Type B pancreatic cell (in vitro differentiated cells): ENCODE data around the gene SPDYA. TPM values are rescaled to one million over a fixed set of nuclear protein-coding genes. Genes with fewer than 3 reads are reported as not detected.

Experiments used
- DNase-seq: peaks from one replicate; pipeline ENCODE4 v3.0.0; 2021; ENCODE audit warnings: mixed read lengths; ENCODE audit not compliant: unreplicated experiment; ENCODE audit errors: extremely low spot score
- H3K27ac Mint-ChIP-seq: 2 replicates; pipeline ENCODE4 v1.8.0; 2021; ENCODE audit warnings: mild to moderate bottlenecking, mixed read lengths
- H3K27me3 Mint-ChIP-seq: 2 replicates; pipeline ENCODE4 v1.8.0; 2021; ENCODE audit warnings: mixed read lengths
- H3K36me3 Mint-ChIP-seq: 2 replicates; pipeline ENCODE4 v1.8.0; 2021; ENCODE audit warnings: mixed read lengths
- H3K4me1 Mint-ChIP-seq: one replicate; pipeline ENCODE4 v1.8.0; 2021; ENCODE audit warnings: mixed read lengths; ENCODE audit not compliant: unreplicated experiment
- H3K4me3 Mint-ChIP-seq: 2 replicates; pipeline ENCODE4 v1.8.0; 2021; ENCODE audit warnings: mild to moderate bottlenecking, mixed read lengths
- H3K9me3 Mint-ChIP-seq: 2 replicates; pipeline ENCODE4 v1.8.0; 2021; ENCODE audit warnings: mixed read lengths
- long read RNA-seq: library from polyadenylated mRNA; unstranded; transcript quantifications from one replicate; pipeline ENCODE4 v2.0.0, GENCODE V29; 2020
- total RNA-seq: library from RNA; stranded (reverse); gene quantifications from 2 replicates; pipeline ENCODE4 v1.2.1, GENCODE V29; 2021; ENCODE audit warnings: low replicate concordance
- TF ChIP-seq, protein P1 (sequence below): fragments of 200-600 bp; sonication (generic); conservative IDR thresholded peaks from 2 replicates; pipeline ENCODE4 v1.5.0; 2021; ENCODE audit warnings: antibody characterized with exemption, mild to moderate bottlenecking

Gene SPDYA
- 1.3 and 1.7 TPM in 2 replicates for total RNA-seq
- long read RNA-seq, partial matches to known transcripts = 0 of 27 reads
- long read RNA-seq, other reads (novel, unspliced or antisense) = 27 of 27 reads

DNA sequence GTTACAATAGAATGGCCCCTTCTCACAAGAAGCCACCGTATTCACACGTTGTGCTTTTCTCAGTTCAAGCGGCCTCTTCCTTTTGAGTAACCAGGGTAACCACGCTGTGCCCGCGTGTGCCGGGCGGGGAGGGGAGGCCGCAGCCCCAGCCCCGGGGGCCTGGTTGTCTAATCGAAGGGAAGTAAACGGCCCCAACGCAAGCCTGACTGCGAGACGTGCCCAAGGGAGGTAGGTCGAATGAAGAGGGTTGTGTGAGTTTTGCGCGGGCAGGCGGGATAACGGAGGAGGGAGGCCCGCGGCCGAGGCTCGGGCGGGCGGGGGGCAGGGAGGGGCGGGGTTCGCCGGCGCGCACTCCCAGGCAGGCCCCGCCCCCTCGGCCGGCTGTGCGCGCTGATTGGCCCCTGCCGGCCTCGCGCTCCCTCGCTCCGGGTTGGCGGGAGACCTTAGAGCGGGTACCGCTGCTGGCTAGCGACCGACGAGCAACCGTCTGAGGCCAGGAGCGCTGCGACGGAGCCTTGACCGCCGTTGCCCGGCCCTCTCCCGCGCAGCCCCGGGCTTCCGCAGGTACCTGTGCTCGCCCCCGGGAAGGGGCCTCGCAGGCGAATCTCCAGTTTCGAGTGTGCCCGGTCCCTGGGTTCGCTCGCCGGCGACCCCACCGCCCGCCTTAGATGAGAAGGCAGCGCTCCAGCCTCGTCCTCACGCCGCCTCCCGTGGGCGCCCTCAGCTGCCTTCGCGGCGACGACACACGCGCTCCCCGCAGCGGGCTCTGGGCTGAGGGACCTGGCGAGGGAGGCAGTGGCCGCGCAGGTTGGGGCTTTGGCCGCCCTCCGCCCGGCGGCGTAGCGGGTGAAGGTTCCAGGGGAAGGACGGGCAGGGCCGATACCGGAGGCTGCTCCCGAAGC is at the start of gene SPDYA:
Gene SPDYA, plus strand, starts transcription at position 451 of the 902 bp plus-strand sequence. CDS start 5,181 bp downstream, outside the sequence.
- peak within 1 kb of the TSS; percentile 80 for H3K4me3 Mint-ChIP-seq
- TF ChIP-seq, protein P1, sequence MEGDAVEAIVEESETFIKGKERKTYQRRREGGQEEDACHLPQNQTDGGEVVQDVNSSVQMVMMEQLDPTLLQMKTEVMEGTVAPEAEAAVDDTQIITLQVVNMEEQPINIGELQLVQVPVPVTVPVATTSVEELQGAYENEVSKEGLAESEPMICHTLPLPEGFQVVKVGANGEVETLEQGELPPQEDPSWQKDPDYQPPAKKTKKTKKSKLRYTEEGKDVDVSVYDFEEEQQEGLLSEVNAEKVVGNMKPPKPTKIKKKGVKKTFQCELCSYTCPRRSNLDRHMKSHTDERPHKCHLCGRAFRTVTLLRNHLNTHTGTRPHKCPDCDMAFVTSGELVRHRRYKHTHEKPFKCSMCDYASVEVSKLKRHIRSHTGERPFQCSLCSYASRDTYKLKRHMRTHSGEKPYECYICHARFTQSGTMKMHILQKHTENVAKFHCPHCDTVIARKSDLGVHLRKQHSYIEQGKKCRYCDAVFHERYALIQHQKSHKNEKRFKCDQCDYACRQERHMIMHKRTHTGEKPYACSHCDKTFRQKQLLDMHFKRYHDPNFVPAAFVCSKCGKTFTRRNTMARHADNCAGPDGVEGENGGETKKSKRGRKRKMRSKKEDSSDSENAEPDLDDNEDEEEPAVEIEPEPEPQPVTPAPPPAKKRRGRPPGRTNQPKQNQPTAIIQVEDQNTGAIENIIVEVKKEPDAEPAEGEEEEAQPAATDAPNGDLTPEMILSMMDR = no peak
- H3K27me3 Mint-ChIP-seq = peaks cover 3% of the 10 kb centered on the region
- peak within 1 kb of the TSS; percentile 53 for H3K27ac Mint-ChIP-seq
- no peaks in the 10 kb centered on the region for H3K9me3 Mint-ChIP-seq
- no peaks in the 10 kb centered on the region for H3K4me1 Mint-ChIP-seq
- DNase-seq = peak; percentile 86
- H3K36me3 Mint-ChIP-seq = peaks cover 16% of the 10 kb centered on the region

GRCh38 chr2:28761420-28761819 is 49.2 kb upstream of the SPDYA start:
- Mint-ChIP-seq H3K4me1 (peaks cover 48% of the 10 kb centered on the region), H3K27me3 (no peaks in the 10 kb centered on the region), H3K9me3 (no peaks in the 10 kb centered on the region), H3K36me3 (peaks cover 16% of the 10 kb centered on the region), H3K27ac (no peak overlapping the region), H3K4me3 (no peak overlapping the region)
- no peak for DNase-seq
- TF ChIP-seq, protein P1 = no peak

DNA sequence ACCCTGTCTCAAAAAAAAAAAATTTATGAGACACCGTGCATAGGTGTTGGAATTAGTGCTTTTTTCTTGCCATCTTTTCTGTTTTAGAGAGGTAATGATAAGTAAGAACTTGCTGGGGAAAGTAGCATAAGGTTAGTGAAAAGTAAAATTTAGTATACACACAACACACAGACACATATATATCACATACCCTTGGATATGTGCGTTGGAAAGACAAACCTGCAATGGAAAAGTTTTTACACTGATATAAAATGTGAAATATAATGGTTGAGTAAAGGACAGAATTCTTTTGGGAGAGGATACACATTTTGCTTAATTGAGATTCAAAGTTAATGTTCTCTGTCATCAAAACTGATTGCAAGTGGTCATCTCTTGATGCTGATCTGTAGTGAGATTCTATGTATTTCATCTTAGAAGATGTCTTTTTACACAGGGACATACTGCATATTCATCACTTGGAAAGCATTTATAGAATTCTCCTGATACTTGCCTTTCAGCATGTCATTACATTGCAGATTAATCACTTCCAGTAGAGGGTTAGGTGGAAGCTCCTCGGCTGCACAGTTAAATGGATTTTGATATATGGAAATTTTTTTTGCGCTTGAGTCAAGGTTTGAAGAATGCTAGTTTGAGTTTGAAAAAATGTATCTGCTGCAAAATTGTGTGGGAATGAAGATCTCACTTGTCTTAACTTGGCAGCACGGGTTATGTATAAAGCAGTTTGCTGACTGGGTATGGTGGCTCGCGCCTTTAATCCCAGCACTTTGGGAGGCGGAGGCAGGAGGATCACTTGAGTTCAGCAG is 45.5 kb upstream of the SPDYA start:
- H3K27ac Mint-ChIP-seq = peak overlapping the region; percentile 82

DNA sequence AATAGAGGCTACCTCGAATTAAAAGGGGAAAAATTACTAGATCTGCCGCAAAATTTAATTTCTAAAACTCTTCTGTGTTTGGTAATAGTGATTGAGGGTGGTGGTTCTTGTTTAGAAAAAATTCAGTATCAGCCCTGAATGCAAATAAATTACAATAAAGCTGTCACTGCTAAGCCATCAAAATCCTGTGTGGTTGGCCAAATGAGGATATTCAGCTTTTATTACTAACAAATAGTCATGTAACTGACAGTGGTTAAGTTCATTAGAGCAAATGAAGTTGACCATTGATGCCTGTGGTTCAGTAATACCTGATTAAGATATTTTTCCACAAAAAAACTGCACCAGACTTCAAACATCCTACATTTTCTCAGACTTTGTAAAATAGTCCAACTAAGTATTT is 44.6 kb upstream of the SPDYA start:
- Mint-ChIP-seq H3K4me1 (peaks cover 36% of the 10 kb centered on the region), H3K4me3 (no peak overlapping the region), H3K9me3 (peaks cover 6% of the 10 kb centered on the region), H3K36me3 (peaks cover 26% of the 10 kb centered on the region), H3K27ac (no peak overlapping the region), H3K27me3 (no peaks in the 10 kb centered on the region)
- DNase-seq = no peak
- TF ChIP-seq, protein P1 = no peak

More for the DNA sequence above, 45.5 kb upstream of the SPDYA start:
- no peak for DNase-seq
- H3K4me3 Mint-ChIP-seq = peak overlapping the region; percentile 60
- peaks cover 26% of the 10 kb centered on the region for H3K36me3 Mint-ChIP-seq
- TF ChIP-seq, protein P1 = no peak
- H3K9me3 Mint-ChIP-seq = peaks cover 6% of the 10 kb centered on the region
- H3K4me1 Mint-ChIP-seq = peaks cover 36% of the 10 kb centered on the region
- no peaks in the 10 kb centered on the region for H3K27me3 Mint-ChIP-seq

DNA sequence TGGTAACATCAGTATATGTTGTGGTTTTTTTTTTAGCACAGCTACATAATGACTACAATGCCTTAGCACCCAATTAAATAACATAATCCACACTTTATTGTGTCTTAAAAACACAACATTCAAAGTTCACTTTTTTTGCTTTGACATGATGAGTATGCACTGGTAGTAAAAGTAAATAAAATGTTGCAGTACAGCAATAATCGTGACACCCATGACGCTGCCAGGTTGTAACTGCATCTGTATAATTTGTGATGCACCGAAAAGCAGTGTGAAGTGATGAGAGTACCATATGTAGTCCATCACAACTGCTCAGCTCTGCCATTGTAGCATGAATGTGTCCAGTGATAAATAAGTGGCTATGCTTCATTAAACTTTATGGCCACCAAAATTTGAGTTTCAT is 43.3 kb upstream of the SPDYA start:
- TF ChIP-seq, protein P1 = no peak

More for the DNA sequence above, 43.3 kb upstream of the SPDYA start:
- H3K27me3 Mint-ChIP-seq = no peaks in the 10 kb centered on the region
- peaks cover 32% of the 10 kb centered on the region for H3K4me1 Mint-ChIP-seq
- no peak overlapping the region for H3K4me3 Mint-ChIP-seq
- DNase-seq = no peak
- no peak overlapping the region for H3K27ac Mint-ChIP-seq
- peaks cover 22% of the 10 kb centered on the region for H3K36me3 Mint-ChIP-seq
- H3K9me3 Mint-ChIP-seq = peaks cover 6% of the 10 kb centered on the region
